ENCODE results near the gene MRPL19.

The MRPL19 gene

DNA sequence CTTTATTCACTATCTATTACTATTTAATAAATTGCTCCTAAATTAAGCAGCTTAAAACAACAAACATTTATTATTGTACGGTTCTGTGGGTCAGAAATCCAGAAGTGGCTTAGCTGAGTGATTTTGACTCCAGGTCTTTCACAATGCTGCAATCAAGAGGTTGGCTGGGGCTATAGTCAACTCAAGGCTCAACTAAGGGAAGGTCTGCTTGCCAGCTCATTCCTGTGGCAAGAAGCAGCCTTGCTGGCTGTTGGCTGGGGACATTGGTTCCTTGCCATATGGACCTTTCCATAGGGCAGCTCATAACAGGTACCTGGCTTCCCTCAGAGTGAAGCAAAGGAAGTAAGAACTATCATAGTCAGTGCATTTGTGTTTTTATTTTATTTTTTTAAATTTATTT lies 5.0 kb upstream of the MRPL19 start:
- TF ChIP-seq, protein P1, sequence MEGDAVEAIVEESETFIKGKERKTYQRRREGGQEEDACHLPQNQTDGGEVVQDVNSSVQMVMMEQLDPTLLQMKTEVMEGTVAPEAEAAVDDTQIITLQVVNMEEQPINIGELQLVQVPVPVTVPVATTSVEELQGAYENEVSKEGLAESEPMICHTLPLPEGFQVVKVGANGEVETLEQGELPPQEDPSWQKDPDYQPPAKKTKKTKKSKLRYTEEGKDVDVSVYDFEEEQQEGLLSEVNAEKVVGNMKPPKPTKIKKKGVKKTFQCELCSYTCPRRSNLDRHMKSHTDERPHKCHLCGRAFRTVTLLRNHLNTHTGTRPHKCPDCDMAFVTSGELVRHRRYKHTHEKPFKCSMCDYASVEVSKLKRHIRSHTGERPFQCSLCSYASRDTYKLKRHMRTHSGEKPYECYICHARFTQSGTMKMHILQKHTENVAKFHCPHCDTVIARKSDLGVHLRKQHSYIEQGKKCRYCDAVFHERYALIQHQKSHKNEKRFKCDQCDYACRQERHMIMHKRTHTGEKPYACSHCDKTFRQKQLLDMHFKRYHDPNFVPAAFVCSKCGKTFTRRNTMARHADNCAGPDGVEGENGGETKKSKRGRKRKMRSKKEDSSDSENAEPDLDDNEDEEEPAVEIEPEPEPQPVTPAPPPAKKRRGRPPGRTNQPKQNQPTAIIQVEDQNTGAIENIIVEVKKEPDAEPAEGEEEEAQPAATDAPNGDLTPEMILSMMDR (IDR thresholded peaks at IDR 0.05; ENCODE audit: insufficient read depth, low read length, missing control alignments): no peak
- POLR2A ChIA-PET: no interaction called here
- CTCF ChIA-PET: interaction anchor here (0.9 to 15.2 kb wide), 16 partner anchors 7 to 958 kb away, joined by 3 to 452 read pairs (median 7); no protein-coding TSS in a partner anchor
- no peak for DNase-seq (ENCODE audit: low read depth, low spot score)
- H3K4me3 ChIP-seq (ENCODE audit: low read depth, low read length): no peak overlapping the region

DNA sequence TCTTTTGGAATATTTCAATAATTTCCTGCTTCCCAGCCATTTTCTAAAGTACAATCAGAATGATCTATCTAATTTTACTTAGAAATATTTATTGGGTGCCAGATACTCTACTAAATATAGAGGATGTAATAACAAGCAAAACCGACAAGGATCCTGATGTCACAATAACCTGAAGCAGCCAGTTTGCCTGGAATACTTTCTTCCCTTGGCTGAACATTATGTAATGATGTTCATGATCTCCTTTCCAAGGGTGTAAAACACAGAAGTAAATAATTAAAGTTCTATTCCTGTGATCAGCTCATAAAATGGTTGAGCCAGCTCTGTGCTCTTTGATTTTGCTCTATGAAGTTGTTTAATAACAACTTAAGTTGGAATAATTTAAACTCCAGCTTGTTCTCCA lies 2.6 kb upstream of the MRPL19 start:
- DNase-seq (ENCODE audit: low read depth, low spot score): no peak
- POLR2A ChIA-PET: no interaction called here
- CTCF ChIA-PET: interaction anchor here (1.2 to 2.0 kb wide), 3 partner anchors 15 to 32 kb away, joined by 3 to 5 read pairs (median 4); no protein-coding TSS in a partner anchor
- TF ChIP-seq, protein P1 (IDR thresholded peaks at IDR 0.05; ENCODE audit: insufficient read depth, low read length, missing control alignments): no peak
- no peak overlapping the region for H3K4me3 ChIP-seq (ENCODE audit: low read depth, low read length)

DNA sequence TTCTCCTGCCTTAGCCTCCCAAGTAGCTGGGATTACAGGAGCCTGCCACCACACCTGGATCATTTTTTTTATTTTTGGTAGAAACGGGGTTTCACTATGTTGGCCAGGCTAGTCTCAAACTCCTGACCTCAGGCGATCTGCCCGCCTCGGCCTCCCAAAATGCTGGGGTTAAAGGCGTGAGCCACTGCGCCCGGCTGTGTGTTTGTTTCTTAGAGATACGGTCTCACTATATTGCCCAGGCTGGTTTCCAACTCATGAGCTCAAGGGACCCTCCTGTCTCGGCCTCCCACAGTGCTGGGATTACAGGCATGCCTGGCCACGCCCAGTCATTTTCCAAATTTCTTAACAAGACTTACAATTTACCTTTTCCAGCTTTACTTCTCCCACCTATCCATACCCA lies 940 bp upstream of the MRPL19 start:
- no peak overlapping the region for H3K4me3 ChIP-seq (ENCODE audit: low read depth, low read length)
- ChIA-PET POLR2A (no interaction called here), CTCF (interaction anchor here (1.2 to 3.8 kb wide), 7 partner anchors 9 to 181 kb away, joined by 3 to 29 read pairs (median 4); no protein-coding TSS in a partner anchor)
- DNase-seq (ENCODE audit: low read depth, low spot score): no peak
- TF ChIP-seq, protein P1 (IDR thresholded peaks at IDR 0.05; ENCODE audit: insufficient read depth, low read length, missing control alignments): no peak

DNA sequence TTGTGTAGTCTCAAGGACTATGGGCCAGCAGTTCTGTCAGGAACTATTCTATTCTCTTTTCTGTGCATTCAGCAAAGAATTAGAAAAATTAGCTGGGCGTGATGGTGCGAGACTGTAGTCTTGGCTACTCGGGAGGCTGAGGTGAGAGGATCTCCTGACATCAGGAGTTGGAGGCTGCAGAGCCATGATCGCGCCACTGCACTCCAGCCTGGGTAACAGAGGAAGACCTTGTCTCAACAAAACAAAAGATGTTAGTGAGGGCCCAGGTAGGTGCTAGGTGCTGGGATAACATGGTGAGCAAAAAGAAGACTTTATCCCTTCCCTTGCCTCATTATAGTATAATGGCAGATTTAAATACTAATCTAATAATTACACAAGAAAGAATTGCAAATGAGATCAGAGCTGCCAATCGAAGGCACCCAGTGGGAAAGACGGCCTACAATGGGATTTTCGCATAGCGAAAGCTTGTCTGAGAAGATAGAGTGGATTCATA lies 447 bp upstream of the MRPL19 start:
- POLR2A ChIA-PET: no interaction called here
- CTCF ChIA-PET: interaction anchor here (1.0 to 3.8 kb wide), 8 partner anchors 9 to 182 kb away, joined by 3 to 29 read pairs (median 6); no protein-coding TSS in a partner anchor

DNA sequence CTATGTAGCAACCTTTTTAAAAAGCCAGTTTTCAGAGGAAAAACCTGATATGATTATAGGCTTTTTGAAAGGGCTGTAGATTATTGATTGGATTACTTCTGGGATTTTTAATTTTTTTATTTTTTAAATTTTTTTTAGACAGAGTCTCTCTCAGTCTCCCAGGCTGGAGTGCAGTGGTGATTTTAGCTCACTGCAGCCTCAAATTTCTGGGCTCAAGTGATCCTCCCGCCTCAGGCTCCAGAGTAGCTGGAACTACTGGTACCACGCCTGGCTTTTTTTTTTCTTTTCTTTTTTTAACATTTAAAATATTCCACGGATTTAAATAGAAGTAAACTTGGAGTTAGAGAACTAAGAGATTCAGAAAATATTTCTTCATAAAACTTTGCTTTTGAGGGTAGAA lies 1.2 kb downstream of the MRPL19 start:
- H3K4me3 ChIP-seq (ENCODE audit: low read depth, low read length): no peak overlapping the region
- ChIA-PET CTCF (interaction anchor here (0.7 to 3.8 kb wide), 8 partner anchors 9 to 183 kb away, joined by 3 to 29 read pairs (median 6); no protein-coding TSS in a partner anchor), POLR2A (interaction anchor here (0.7 kb wide), 1 partner anchor 10 kb away, joined by 3 read pairs; no protein-coding TSS in a partner anchor)
- DNase-seq (ENCODE audit: low read depth, low spot score): no peak
- TF ChIP-seq, protein P1 (IDR thresholded peaks at IDR 0.05; ENCODE audit: insufficient read depth, low read length, missing control alignments): no peak

More for the DNA sequence above, 447 bp upstream of the MRPL19 start:
- H3K4me3 ChIP-seq (ENCODE audit: low read depth, low read length): peak overlapping the region; percentile 95
- TF ChIP-seq, protein P1 (IDR thresholded peaks at IDR 0.05; ENCODE audit: insufficient read depth, low read length, missing control alignments): no peak
- DNase-seq (ENCODE audit: low read depth, low spot score): no peak

DNA sequence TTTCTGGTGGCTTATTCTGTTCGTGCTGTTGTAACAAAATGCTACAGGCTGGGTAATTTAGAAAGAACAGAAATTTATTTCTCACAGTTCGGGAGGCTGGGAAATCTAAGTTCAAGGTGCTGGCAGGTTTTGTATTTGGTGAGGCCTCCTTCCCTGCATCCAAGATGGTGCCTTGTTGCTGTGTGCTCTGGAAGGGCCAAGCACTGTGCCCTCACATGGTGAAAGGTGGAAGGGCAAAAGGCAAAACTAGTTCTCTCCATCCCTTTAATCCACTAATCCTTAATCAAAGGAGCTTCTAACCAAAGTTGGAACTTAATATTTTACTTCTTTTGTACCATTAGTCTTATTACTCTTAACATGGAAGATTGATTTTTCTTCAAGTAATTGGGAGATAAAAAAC lies 7.4 kb downstream of the MRPL19 start:
- H3K4me3 ChIP-seq (ENCODE audit: low read depth, low read length): no peak overlapping the region
- POLR2A ChIA-PET: no interaction called here
- CTCF ChIA-PET: interaction anchor here (0.8 to 4.9 kb wide), 4 partner anchors 10 to 35 kb away, joined by 3 to 21 read pairs (median 3); no protein-coding TSS in a partner anchor
- TF ChIP-seq, protein P1 (IDR thresholded peaks at IDR 0.05; ENCODE audit: insufficient read depth, low read length, missing control alignments): no peak
- no peak for DNase-seq (ENCODE audit: low read depth, low spot score)

Measured in AG04449 (cell line).